ENCODE results near the gene BGN.

GRCh38 chrX:153475751-153476281 lies 19.0 kb upstream of the BGN start:
- TF ChIP-seq POLR2A (IDR thresholded peaks at IDR 0.05), result no peak
- TF ChIP-seq CTCF (IDR thresholded peaks at IDR 0.05), result no peak
- no peak for TF ChIP-seq POLR2AphosphoS5 (IDR thresholded peaks at IDR 0.05)
- no peak for TF ChIP-seq EP300 (IDR thresholded peaks at IDR 0.05)

Data from stomach (tissue), 4 donors.